H1 (cell line): ENCODE data around the gene SEMA3F. TPM values are rescaled to one million over a fixed set of nuclear protein-coding genes. Genes with fewer than 3 reads are reported as not detected.

Experiments
- CBX5 ChIP-seq: fragments of 300-800, 300-1000 bp; sonication (generic); IDR thresholded peaks from 2 replicates; pipeline ENCODE4 v1.7.1; 2016; ENCODE audit warnings: antibody characterized with exemption, low read length, low read depth
- CTBP2 ChIP-seq: IDR thresholded peaks from 2 replicates; pipeline ENCODE4 v1.7.0; 2011; ENCODE audit warnings: borderline replicate concordance, mild to moderate bottlenecking, moderate library complexity, mixed read lengths, low read length; ENCODE audit not compliant: insufficient read depth, insufficient read length
- EZH2 ChIP-seq: fragments of 200-600 bp; sonication (generic); IDR thresholded peaks from 2 replicates; pipeline ENCODE4 v1.7.1; 2012; ENCODE audit warnings: low read depth, mild to moderate bottlenecking, moderate library complexity, low read length, inconsistent platforms; ENCODE audit not compliant: severe bottlenecking
- KDM1A ChIP-seq: fragments of 200-600, 300-600 bp; sonication (generic); IDR thresholded peaks from 2 replicates; pipeline ENCODE4 v1.7.1; 2016; ENCODE audit warnings: mild to moderate bottlenecking, low read length, borderline replicate concordance
- TEAD4 ChIP-seq: IDR thresholded peaks from 2 replicates; pipeline ENCODE4 v1.6.1; 2012; ENCODE audit warnings: low read depth, low read length, inconsistent platforms, mixed read lengths
- YY1 ChIP-seq: IDR thresholded peaks from 2 replicates; pipeline ENCODE4 v1.6.1; 2011; ENCODE audit warnings: low read depth, mild to moderate bottlenecking, low read length
- polyA plus RNA-seq, 7 experiments: library from polyadenylated mRNA; depleted of rRNA in 3 of 7; stranded (reverse) in 5 of 7; unstranded in 2 of 7; fragments of >200 nt in 5 of 7; fragments of 200-250 nt in 2 of 7; gene quantifications; 1 replicate in 5 of 7; 2 replicates in 1 of 7; 4 replicates in 1 of 7; pipeline versions ENCODE4 v1.2.1 to v1.2.3, GENCODE V29; 2011 to 2013; ENCODE audit warnings: missing spikeins in 2 of 7, mixed read lengths in 2 of 7
- total RNA-seq: library from RNA; stranded (reverse); fragmentation: NEBNext Ultra II Directional; extraction: Animal tissue kit (Norgen Biotek cat#: 25700); gene quantifications from 2 replicates; pipeline ENCODE4 v1.2.1, GENCODE V29; 2021
- TF ChIP-seq, protein P1 (sequence below): fragments of 300-600 bp; sonication (generic); IDR thresholded peaks from 2 replicates; pipeline ENCODE4 v1.7.1; 2012; ENCODE audit warnings: low read length, moderate library complexity, mild to moderate bottlenecking, inconsistent platforms; ENCODE audit not compliant: insufficient replicate concordance

Gene SEMA3F
- total and polyA plus RNA-seq, 2 of the 8 experiments (the other 6 are each of a cell fraction or from before 2014, with no cell fraction given): 20.3 to 37.0 TPM

DNA sequence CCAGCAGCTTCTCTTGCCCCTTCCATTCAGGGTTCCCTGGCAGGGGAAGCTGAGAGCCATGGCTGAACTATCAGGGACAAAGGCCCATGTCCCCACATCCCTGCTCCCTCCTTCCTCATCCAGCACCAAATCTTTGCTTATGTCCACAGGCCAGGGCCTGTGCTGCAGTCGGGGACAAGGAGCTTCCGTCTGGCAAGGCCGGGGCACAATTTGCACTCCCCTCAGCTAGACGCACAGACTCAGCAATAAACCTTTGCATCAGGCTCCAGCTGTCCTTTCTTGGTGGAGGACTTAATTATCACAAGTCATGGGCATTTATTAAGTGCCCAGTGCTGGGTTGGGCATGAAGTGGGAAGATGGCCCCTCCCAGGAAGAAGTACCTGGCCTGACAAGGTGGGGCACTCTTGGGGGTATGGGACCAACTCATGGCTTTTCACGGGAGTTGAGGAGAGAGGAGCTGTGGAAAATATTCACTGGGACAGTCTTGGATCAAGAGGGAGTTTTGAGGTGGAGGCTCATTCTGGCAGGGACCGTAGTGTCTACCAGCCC lies 41.2 kb downstream of the SEMA3F start (continued):
- TF ChIP-seq, protein P1, sequence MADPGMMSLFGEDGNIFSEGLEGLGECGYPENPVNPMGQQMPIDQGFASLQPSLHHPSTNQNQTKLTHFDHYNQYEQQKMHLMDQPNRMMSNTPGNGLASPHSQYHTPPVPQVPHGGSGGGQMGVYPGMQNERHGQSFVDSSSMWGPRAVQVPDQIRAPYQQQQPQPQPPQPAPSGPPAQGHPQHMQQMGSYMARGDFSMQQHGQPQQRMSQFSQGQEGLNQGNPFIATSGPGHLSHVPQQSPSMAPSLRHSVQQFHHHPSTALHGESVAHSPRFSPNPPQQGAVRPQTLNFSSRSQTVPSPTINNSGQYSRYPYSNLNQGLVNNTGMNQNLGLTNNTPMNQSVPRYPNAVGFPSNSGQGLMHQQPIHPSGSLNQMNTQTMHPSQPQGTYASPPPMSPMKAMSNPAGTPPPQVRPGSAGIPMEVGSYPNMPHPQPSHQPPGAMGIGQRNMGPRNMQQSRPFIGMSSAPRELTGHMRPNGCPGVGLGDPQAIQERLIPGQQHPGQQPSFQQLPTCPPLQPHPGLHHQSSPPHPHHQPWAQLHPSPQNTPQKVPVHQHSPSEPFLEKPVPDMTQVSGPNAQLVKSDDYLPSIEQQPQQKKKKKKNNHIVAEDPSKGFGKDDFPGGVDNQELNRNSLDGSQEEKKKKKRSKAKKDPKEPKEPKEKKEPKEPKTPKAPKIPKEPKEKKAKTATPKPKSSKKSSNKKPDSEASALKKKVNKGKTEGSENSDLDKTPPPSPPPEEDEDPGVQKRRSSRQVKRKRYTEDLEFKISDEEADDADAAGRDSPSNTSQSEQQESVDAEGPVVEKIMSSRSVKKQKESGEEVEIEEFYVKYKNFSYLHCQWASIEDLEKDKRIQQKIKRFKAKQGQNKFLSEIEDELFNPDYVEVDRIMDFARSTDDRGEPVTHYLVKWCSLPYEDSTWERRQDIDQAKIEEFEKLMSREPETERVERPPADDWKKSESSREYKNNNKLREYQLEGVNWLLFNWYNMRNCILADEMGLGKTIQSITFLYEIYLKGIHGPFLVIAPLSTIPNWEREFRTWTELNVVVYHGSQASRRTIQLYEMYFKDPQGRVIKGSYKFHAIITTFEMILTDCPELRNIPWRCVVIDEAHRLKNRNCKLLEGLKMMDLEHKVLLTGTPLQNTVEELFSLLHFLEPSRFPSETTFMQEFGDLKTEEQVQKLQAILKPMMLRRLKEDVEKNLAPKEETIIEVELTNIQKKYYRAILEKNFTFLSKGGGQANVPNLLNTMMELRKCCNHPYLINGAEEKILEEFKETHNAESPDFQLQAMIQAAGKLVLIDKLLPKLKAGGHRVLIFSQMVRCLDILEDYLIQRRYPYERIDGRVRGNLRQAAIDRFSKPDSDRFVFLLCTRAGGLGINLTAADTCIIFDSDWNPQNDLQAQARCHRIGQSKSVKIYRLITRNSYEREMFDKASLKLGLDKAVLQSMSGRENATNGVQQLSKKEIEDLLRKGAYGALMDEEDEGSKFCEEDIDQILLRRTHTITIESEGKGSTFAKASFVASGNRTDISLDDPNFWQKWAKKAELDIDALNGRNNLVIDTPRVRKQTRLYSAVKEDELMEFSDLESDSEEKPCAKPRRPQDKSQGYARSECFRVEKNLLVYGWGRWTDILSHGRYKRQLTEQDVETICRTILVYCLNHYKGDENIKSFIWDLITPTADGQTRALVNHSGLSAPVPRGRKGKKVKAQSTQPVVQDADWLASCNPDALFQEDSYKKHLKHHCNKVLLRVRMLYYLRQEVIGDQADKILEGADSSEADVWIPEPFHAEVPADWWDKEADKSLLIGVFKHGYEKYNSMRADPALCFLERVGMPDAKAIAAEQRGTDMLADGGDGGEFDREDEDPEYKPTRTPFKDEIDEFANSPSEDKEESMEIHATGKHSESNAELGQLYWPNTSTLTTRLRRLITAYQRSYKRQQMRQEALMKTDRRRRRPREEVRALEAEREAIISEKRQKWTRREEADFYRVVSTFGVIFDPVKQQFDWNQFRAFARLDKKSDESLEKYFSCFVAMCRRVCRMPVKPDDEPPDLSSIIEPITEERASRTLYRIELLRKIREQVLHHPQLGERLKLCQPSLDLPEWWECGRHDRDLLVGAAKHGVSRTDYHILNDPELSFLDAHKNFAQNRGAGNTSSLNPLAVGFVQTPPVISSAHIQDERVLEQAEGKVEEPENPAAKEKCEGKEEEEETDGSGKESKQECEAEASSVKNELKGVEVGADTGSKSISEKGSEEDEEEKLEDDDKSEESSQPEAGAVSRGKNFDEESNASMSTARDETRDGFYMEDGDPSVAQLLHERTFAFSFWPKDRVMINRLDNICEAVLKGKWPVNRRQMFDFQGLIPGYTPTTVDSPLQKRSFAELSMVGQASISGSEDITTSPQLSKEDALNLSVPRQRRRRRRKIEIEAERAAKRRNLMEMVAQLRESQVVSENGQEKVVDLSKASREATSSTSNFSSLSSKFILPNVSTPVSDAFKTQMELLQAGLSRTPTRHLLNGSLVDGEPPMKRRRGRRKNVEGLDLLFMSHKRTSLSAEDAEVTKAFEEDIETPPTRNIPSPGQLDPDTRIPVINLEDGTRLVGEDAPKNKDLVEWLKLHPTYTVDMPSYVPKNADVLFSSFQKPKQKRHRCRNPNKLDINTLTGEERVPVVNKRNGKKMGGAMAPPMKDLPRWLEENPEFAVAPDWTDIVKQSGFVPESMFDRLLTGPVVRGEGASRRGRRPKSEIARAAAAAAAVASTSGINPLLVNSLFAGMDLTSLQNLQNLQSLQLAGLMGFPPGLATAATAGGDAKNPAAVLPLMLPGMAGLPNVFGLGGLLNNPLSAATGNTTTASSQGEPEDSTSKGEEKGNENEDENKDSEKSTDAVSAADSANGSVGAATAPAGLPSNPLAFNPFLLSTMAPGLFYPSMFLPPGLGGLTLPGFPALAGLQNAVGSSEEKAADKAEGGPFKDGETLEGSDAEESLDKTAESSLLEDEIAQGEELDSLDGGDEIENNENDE: no peak
- no peak for TF ChIP-seq CTBP2
- TF ChIP-seq TEAD4: no peak
- no peak for TF ChIP-seq CBX5
- TF ChIP-seq YY1: no peak
- no peak for TF ChIP-seq KDM1A
- no peak for TF ChIP-seq EZH2
